GM19438 (cell line): ENCODE results near the gene DR1.
"Not testable (repeated sequence)": the region's sequence is repeated elsewhere in the genome, so short reads cannot be mapped to it uniquely, and the experiment has no call there.

Experiments
- ATAC-seq: cut with Tn5 transposase; IDR thresholded peaks from one replicate; pipeline ENCODE4 v1.9.1; 2021; ENCODE audit warnings: low read depth; ENCODE audit not compliant: unreplicated experiment

Gene DR1

GRCh38 chr1:93374334-93375106, 28.8 kb downstream of the DR1 start:
- no peak for ATAC-seq

- ATAC-seq = no peak
Measured at GRCh38 chr1:93384656-93385055, 38.9 kb downstream of the DR1 start.

- not testable (repeated sequence) for ATAC-seq
Measured at GRCh38 chr1:93386268-93386667, 40.6 kb downstream of the DR1 start.

- ATAC-seq = no peak
Measured at GRCh38 chr1:93394514-93394913, 48.8 kb downstream of the DR1 start.

- no peak for ATAC-seq
Measured at GRCh38 chr1:93395195-93395594, 49.5 kb downstream of the DR1 start.

GRCh38 chr1:93399781-93400180, 54.1 kb downstream of the DR1 start:
- no peak for ATAC-seq

- no peak for ATAC-seq
Measured at GRCh38 chr1:93408203-93408602, 62.5 kb downstream of the DR1 start.

- ATAC-seq = no peak
Measured at GRCh38 chr1:93411000-93411399, 65.3 kb downstream of the DR1 start.

- ATAC-seq = no peak
Measured at GRCh38 chr1:93414749-93415148, 69.0 kb downstream of the DR1 start.

GRCh38 chr1:93415296-93415695, 69.6 kb downstream of the DR1 start:
- ATAC-seq = no peak

- no peak for ATAC-seq
Measured at GRCh38 chr1:93416183-93416582, 70.5 kb downstream of the DR1 start.
